ENCODE measurements around the gene PPP1R14C.

DNA sequence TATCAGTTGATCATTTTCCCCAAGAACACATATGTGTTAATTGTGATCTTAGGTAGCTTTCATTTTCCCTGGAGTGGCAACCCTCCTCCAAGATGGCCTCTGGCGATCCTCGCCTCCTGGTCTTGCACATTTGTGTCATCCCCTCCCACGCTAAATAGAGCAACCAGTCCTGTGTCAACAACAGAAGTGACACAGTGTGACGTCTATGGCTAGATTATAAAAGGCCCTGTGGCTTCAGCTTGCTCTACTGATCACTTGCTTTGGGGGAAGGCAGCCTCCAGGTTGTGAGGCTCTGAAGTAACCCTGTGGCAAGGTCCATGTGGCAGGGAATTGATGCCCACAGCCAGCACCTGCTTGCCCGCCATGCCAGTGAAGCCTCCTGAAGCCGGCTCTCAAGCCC, 30.6 kb upstream of the PPP1R14C start:
- TF ChIP-seq PPARA (CRISPR knock-in tag; IDR thresholded peaks at IDR 0.05; ENCODE audit: borderline replicate concordance) (no peak), ZFP30 (CRISPR knock-in tag; IDR thresholded peaks at IDR 0.05) (no peak)
